Amygdala (tissue), 56 donors: ENCODE measurements around the gene DAPK2.

Experiments
- DNase-seq, 56 donors: peaks; one replicate each; lab custom pipeline; 2025; lab: John Stamatoyannopoulos, UW

DAPK2 gene

GRCh38 chr15:63946524-63947065 is 99.7 kb downstream of the DAPK2 start:
- DNase-seq, result no peak

GRCh38 chr15:63945838-63946298 is 100.4 kb downstream of the DAPK2 start:
- no peak for DNase-seq

GRCh38 chr15:63945007-63945788 is 101.1 kb downstream of the DAPK2 start:
- DNase-seq, result peak in 33 of 56 donors; percentile 6 to 71 (median 33)

GRCh38 chr15:63944681-63944955 is 101.7 kb downstream of the DAPK2 start:
- DNase-seq, result no peak

GRCh38 chr15:63943829-63944680 is 102.2 kb downstream of the DAPK2 start:
- no peak for DNase-seq

GRCh38 chr15:63942486-63943365 is 103.6 kb downstream of the DAPK2 start:
- no peak for DNase-seq

GRCh38 chr15:63941698-63942465 is 104.4 kb downstream of the DAPK2 start:
- no peak for DNase-seq

GRCh38 chr15:63940966-63941620 is 105.2 kb downstream of the DAPK2 start:
- DNase-seq, result no peak

GRCh38 chr15:63939531-63940130 is 106.7 kb downstream of the DAPK2 start:
- DNase-seq, result no peak

- DNase-seq, result no peak
These were observed 107.7 kb downstream of the DAPK2 start for GRCh38 chr15:63938486-63939061.

GRCh38 chr15:63933522-63933921 is 112.8 kb downstream of the DAPK2 start:
- DNase-seq, result no peak

GRCh38 chr15:63931556-63931955 is 114.7 kb downstream of the DAPK2 start:
- DNase-seq, result no peak

- DNase-seq, result no peak
These were observed 116.3 kb downstream of the DAPK2 start for GRCh38 chr15:63930034-63930433.

GRCh38 chr15:63928185-63928842 is 118.0 kb downstream of the DAPK2 start:
- DNase-seq, result no peak

- DNase-seq, result no peak
These were observed 122.0 kb downstream of the DAPK2 start for GRCh38 chr15:63923993-63924950.

- DNase-seq, result no peak
These were observed 123.4 kb downstream of the DAPK2 start for GRCh38 chr15:63922916-63923315.
